Psoas muscle (tissue), 8 donors: ENCODE results near the gene PRKRIP1. TPM values are rescaled to one million over a fixed set of nuclear protein-coding genes. Genes with fewer than 3 reads are reported as not detected.
A peak's percentile ranks its signal among the peaks of the same experiment; 100 is the strongest.
"Not testable (repeated sequence)": the region's sequence is repeated elsewhere in the genome, so short reads cannot be mapped to it uniquely, and the experiment has no call there.

Source experiments
- ATAC-seq, 4 donors: fragments of 200-7000 bp; cut with Tn5 transposase; one replicate each; pipeline ENCODE4 v1.9.1; 2020; ENCODE audit warnings: moderate library complexity in 3 of 4, mild to moderate bottlenecking in 2 of 4
- DNase-seq, 2 donors: peaks; one replicate each; pipeline ENCODE4 v3.0.0-alpha.2; 2020
- H3K27ac ChIP-seq: fragments of 200-600 bp; one replicate; pipeline ENCODE4 v1.8.0; 2022
- H3K27me3 ChIP-seq, 3 donors: fragments of 200-600 bp in 1 of 3; one replicate each; pipeline versions ENCODE4 v1.6.1 to v1.8.0; 2013 to 2022; ENCODE audit warnings: low read length in 2 of 3, mild to moderate bottlenecking in 2 of 3, moderate library complexity in 1 of 3; ENCODE audit not compliant: insufficient read depth in 3 of 3
- H3K36me3 ChIP-seq, 2 donors: fragments of 200-600 bp in 1 of 2; one replicate each; pipeline versions ENCODE4 v1.6.1 to v1.8.0; 2013 to 2022; ENCODE audit warnings: low read depth in 1 of 2, mild to moderate bottlenecking in 1 of 2, moderate library complexity in 1 of 2; ENCODE audit not compliant: insufficient read depth in 1 of 2
- H3K4me1 ChIP-seq: fragments of 200-600 bp; one replicate; pipeline ENCODE4 v1.8.0; 2022
- H3K4me3 ChIP-seq: fragments of 200-600 bp; one replicate; pipeline ENCODE4 v1.8.0; 2022; ENCODE audit warnings: mild to moderate bottlenecking
- H3K9me3 ChIP-seq: fragments of 200-600 bp; one replicate; pipeline ENCODE4 v1.8.0; 2022
- WGBS, 3 donors: extraction: QIAGEN DNeasy Blood & Tissue Kit; methylation state at CpG; one replicate each; pipeline versions ENCODE4 v1.1.6 to v1.1.7; 2013; 5-methylcytosine and 5-hydroxymethylcytosine counted together
- intact Hi-C, 2 donors: fragments of 100-400 bp; cut with DNase I; formaldehyde crosslinking; loops; one replicate each; pipeline versions ENCODE4 v1.11.0 to v1.14.2; 2022
- polyA plus RNA-seq, 3 donors: library from polyadenylated mRNA; stranded (reverse); fragments of 200-250 nt; gene quantifications; one replicate each; pipeline ENCODE4 v1.2.3, GENCODE V29; 2013
- total RNA-seq, 4 donors: library from RNA; stranded (reverse); fragmentation: NEBNext Ultra II Directional in 2 of 4; extraction: Animal tissue kit (Norgen Biotek cat#: 25700) in 2 of 4; gene quantifications; one replicate each; pipeline versions ENCODE4 v1.2.1 to v1.2.4, GENCODE V29; 2021 to 2023
- TF ChIP-seq, protein P1 (sequence below): fragments of 200-600 bp; IDR thresholded peaks from one replicate; pipeline ENCODE4 v1.8.0; 2022; ENCODE audit warnings: antibody characterized with exemption
- donor health status: healthy with polysubstance abuse.
- donor health status: DM: no; HTN: no; CAD: no; lungs with moderate emphysema.
- donor health status: Bipolar disorder and iron deficiency.
- donor health status: healthy.
- donor health status: DM: yes; HTN: yes; CAD: no.
- donor health status: DM: no; HTN: no; CAD: no.
- donor health status: DM: no; HTN: no; CAD: no.
- donor health status: DM: yes; HTN: yes; CAD: no.

The PRKRIP1 gene
- total and polyA plus RNA-seq, 7 donors, result 9.7 to 20.4 (median 15.8) TPM

- Histone ChIP-seq H3K27ac (no peak overlapping the region), H3K4me3 (no peak overlapping the region), H3K36me3 (peaks cover 0 to 60% of the 10 kb centered on the region in 2 donors), H3K27me3 (no peaks in the 10 kb centered on the region), H3K9me3 (no peaks in the 10 kb centered on the region), H3K4me1 (peaks cover 6% of the 10 kb centered on the region)
- TF ChIP-seq, protein P1, sequence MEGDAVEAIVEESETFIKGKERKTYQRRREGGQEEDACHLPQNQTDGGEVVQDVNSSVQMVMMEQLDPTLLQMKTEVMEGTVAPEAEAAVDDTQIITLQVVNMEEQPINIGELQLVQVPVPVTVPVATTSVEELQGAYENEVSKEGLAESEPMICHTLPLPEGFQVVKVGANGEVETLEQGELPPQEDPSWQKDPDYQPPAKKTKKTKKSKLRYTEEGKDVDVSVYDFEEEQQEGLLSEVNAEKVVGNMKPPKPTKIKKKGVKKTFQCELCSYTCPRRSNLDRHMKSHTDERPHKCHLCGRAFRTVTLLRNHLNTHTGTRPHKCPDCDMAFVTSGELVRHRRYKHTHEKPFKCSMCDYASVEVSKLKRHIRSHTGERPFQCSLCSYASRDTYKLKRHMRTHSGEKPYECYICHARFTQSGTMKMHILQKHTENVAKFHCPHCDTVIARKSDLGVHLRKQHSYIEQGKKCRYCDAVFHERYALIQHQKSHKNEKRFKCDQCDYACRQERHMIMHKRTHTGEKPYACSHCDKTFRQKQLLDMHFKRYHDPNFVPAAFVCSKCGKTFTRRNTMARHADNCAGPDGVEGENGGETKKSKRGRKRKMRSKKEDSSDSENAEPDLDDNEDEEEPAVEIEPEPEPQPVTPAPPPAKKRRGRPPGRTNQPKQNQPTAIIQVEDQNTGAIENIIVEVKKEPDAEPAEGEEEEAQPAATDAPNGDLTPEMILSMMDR, result no peak
- WGBS, 3 donors, result 91 to 95% (median 95%) methylated on average over 8 of the region's 8 CpGs
- ATAC-seq (no peak), DNase-seq (no peak)
- intact Hi-C loops, result no loop called here
Observed at GRCh38 chr7:102398543-102398942, 2.4 kb downstream of the PRKRIP1 start.

GRCh38 chr7:102400360-102400759, 4.2 kb downstream of the PRKRIP1 start:
- DNase-seq, result no peak
- Histone ChIP-seq H3K27ac (no peak overlapping the region), H3K27me3 (no peaks in the 10 kb centered on the region), H3K4me3 (no peak overlapping the region), H3K9me3 (no peaks in the 10 kb centered on the region), H3K36me3 (peaks cover 0 to 71% of the 10 kb centered on the region in 2 donors), H3K4me1 (peaks cover 6% of the 10 kb centered on the region)
- TF ChIP-seq, protein P1, result no peak
- ATAC-seq, result no peak
- WGBS, 3 donors, result 87 to 94% (median 90%) methylated on average over 5 of the region's 5 CpGs
- intact Hi-C loops, result no loop called here

GRCh38 chr7:102403563-102403962, 7.4 kb downstream of the PRKRIP1 start:
- Histone ChIP-seq H3K27ac (no peak overlapping the region), H3K27me3 (no peaks in the 10 kb centered on the region), H3K4me1 (no peaks in the 10 kb centered on the region), H3K9me3 (no peaks in the 10 kb centered on the region), H3K36me3 (peaks cover 6 to 100% of the 10 kb centered on the region in 2 donors), H3K4me3 (no peak overlapping the region)
- TF ChIP-seq, protein P1, result no peak
- intact Hi-C loops, result no loop called here
- ATAC-seq, result no peak
- DNase-seq, result no peak
- 93 to 100% (median 96%) methylated on average over 3 of the region's 3 CpGs for WGBS, 3 donors

DNA sequence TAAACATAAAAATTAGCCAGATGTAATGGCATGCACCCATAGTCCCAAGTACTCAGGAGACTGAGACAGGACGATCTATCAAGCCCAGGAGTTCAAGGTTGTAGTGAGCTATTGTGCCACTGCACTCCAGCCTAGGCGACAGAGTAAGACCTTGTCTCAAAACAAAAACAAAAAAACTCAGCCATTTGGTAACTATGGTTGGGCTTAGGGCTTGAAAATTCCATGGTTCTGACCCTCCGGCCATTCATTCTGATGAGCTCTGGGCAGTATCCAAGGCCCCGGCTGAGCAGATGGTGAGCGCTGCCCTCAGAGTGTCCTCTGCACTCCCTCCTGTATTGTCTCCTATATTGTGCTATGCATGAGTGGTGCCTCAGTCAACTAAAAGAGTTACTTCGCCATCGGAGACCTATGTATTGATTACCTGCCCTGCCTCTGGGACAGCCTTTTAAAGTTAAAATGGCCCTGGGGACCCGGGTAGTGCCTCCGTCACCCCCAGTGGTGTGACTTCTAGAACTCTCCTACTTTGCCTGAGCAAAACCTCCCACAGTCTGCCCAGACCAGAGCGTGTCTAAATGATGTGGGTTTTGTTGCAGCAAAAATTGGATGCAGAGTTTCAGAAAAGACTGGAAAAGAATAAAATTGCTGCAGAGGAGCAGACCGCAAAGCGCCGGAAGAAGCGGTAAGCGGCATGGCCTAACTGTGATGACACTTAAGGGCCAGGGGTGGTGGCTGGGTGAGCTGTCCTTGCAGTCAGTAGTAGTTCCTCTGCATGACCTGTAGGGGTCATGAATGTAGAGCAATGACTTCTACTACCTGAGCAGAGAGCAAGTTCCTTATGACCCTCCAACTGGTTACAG, 8.1 kb downstream of the PRKRIP1 start:
- no peak overlapping the region for H3K4me3 ChIP-seq
- DNase-seq (no peak), ATAC-seq (peak; percentile 84 to 95 (median 89))
- intact Hi-C loops, result no loop called here
- H3K4me1 ChIP-seq, result no peaks in the 10 kb centered on the region
- no peaks in the 10 kb centered on the region for H3K27me3 ChIP-seq
- 72 to 77% (median 74%) methylated on average over 15 of the region's 15 CpGs for WGBS, 3 donors
- H3K9me3 ChIP-seq, result no peaks in the 10 kb centered on the region
- peaks cover 6 to 100% of the 10 kb centered on the region in 2 donors for H3K36me3 ChIP-seq
- H3K27ac ChIP-seq, result no peak overlapping the region
- TF ChIP-seq, protein P1, result peak; percentile 64

DNA sequence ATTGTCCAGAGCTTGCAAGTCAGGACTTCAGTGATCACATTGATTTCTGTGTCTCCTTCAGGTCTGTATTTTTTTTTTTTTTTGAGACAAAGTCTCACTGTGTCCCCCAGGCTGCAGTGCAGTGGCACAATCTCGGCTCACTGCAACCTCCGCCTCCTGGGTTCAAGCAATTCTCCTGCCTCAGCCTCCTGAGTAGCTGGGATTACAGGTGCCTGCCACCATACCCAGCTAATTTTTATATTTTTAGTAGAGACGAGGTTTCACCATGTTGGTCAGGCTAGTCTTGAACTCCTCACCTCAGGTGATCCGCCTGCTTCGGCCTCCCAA, 8.7 kb downstream of the PRKRIP1 start:
- H3K36me3 ChIP-seq, result peaks cover 6 to 100% of the 10 kb centered on the region in 2 donors
- ATAC-seq, H3K4me3 ChIP-seq, DNase-seq, H3K9me3 ChIP-seq, intact Hi-C loops, H3K4me1 ChIP-seq, H3K27ac ChIP-seq, H3K27me3 ChIP-seq: not testable (repeated sequence)
- 94 to 99% (median 96%) methylated on average over 5 of the region's 5 CpGs for WGBS, 3 donors
